ENCODE results near the gene SLC26A2. TPM values are rescaled to one million over a fixed set of nuclear protein-coding genes. Genes with fewer than 3 reads are reported as not detected.

The SLC26A2 gene
- 36.2 and 36.3 TPM in 2 replicates for total RNA-seq (2014; rRNA removed)
- 8.1 TPM for polyA plus RNA-seq (2012)

DNA sequence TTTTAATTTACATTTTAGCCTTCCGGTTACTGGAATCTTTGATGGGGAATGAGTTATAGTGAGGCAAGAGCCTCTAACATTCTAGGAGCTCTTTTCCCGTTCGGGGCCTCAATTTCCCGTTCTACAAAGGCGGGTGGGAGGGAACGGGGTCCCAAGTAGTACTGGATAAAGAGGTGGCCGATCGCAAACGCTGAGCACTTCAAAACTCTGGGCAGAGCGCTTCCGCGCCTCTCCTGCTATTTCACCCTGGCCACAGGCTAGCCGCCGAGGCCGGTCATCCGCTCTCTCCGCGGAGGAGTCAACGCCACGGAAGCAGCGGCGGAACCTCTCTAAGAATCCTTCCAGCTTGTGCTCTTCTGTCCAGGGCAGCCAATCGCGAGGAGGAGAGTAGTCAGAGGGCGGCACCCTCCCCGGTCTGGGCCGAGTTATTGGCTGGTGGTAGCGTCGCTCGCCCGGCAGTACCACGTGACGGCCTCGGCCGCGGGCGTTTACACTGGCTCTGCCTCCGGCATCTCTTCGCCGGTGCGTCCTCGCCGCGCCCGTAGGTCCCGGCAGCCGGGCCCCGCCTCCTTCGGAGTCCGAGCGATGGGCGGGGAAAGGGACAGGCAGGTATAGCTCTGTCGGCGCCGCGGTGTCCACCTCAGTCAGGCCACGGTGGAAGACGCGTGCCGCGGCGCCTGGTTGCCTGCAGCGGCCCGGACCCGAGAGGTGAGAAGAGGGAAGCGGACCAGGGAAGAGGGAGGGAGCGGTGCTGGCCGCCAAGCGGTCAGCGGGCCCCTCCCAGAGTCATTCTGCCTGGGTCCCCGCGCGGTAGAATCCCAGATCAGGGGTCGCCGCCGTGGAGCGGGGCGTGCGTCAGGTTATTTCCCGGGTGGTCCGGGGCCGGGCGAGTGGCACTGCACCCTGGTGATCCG lies at the start of gene SLC26A2:
Gene SLC26A2, plus strand, starts transcription at position 487 of the 914 bp plus-strand sequence. CDS start 16,895 bp downstream, outside the sequence.
- DNase-seq (ENCODE audit: low read depth) = peak; percentile 97

DNA sequence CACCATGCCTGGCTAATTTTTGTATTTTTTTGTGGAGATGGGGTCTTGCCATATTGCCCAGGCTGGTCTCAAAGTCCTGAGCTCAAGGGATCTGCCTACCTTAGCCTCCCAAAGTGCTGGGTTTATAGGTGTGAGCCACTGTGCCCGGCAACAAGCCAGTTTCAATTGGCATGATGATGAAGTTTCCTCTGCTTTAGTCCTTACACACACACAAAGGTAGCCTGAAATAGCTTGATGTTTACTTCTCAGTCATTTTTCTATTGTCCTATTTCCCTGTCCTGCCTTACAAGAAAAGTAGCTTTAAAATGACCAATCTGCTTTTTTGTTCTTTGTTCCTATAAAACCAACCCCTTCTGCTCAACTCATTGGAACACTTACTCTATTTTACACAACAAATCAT lies 49.5 kb upstream of the SLC26A2 start:
- DNase-seq (ENCODE audit: low read depth) = no peak

DNA sequence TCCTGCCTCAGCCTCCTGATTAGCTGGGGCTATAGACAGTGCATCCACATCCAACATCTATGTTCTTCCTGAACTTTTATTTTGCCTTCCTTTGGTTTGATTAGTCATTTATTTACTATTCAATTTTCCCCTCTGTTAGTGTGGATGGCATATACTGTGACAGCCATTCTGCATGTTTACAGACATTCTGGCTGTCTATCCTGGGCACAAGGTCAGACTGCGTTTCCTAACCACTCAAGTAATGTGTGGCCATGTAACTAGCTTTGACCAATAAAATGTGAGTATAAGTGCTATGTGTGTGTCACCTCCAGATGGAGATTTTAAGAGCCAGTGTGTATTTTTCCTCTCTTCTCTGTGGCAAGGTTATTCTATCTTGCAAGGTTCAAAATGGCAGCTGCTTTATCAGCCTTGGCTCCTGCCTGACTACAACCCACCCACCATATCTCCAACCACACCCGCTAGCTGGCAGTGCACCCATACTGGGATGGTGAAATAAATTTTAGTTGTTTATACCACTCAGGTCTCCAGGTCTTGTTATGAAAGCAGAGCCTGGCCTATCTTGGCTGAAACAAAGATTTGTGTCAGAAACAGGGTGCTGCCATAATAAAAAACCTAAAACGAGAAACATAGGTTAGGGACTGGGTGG lies 48.2 kb upstream of the SLC26A2 start:
- no peak for DNase-seq (ENCODE audit: low read depth)

DNA sequence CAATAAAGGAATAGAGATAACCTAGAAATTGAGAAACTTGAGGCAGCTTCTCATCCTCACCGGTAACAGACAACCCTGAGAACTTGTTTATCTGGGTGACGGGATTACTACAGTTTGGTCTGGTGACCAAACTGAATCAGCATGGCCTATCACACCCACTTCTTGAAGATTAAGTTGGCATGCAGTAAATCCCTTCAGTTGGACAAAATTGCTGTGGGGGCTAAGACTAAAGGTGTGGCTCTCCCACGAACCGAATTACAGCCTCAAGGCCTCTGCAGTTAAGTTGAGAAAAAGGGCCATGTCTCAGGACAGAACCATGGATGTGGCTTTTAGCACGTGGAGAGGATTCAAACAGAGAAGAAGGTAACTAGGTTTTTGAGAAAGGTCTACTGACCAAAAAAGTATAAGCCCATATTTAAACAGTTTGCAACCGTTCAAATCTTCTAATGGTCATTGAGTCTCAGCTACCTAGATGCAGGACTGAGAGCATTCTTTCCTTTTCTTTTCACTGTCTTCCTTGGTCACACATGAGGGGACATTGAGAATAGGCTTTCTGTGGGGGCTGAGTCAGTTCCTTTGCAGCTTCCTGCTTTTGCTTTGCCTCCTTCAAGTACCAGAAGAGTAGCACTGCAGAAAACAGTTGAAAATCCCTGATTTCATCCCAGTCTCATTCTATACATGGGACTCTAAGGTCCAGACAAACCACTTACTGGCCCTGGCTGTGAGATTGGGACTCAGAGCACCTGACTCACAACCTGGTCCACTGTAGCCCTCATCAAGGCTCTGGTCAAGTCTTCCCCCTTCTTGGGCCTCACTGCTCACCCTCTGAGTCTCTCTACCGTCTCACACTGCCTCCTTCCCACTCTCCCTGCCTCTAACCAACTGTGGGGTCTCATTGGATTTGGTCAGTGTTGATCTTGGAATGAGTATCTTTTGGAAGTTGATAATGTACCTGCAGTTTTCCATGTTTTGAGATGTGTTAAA lies 46.8 kb upstream of the SLC26A2 start:
- DNase-seq (ENCODE audit: low read depth) = no peak

DNA sequence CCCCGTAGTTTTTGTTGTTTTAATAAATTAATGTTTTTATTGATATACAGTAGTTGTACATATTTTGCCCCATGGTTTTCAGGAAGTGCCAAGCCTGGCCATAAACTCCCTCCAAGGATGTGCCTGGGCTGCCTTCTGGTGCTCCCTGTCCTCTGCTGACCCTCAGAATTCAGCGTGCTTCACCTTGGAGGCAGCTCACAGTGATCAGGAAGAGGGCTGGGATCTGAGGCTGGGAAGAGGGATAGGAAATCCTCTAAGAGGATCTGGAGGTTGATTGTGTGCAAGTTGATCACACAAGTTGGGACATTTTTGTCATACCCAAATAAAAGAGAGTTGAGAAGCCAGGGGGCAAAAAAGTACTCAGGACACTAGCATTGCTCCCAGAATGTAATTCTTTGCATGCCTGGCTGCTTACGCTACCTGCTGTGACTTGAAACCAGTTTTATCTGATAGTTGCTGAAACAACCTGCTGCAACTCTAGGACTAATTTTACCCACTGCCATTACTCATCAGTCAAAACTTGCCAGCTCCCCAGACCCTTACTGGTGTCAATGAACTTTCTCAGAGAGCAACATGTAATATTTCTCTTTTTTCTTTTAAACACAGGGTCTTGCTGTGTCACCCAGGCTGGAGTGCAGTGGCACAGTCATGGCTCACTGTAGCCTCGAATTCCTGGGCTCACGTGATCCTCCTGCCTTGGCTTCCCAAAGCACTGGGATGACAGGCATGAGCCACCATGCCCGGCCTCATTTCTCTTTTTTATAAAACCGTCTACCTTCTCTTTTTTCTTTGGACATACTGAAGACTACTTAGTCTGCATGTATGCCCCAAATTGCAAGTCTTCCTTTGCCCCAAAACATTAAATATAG lies 44.9 kb upstream of the SLC26A2 start:
- no peak for DNase-seq (ENCODE audit: low read depth)

DNA sequence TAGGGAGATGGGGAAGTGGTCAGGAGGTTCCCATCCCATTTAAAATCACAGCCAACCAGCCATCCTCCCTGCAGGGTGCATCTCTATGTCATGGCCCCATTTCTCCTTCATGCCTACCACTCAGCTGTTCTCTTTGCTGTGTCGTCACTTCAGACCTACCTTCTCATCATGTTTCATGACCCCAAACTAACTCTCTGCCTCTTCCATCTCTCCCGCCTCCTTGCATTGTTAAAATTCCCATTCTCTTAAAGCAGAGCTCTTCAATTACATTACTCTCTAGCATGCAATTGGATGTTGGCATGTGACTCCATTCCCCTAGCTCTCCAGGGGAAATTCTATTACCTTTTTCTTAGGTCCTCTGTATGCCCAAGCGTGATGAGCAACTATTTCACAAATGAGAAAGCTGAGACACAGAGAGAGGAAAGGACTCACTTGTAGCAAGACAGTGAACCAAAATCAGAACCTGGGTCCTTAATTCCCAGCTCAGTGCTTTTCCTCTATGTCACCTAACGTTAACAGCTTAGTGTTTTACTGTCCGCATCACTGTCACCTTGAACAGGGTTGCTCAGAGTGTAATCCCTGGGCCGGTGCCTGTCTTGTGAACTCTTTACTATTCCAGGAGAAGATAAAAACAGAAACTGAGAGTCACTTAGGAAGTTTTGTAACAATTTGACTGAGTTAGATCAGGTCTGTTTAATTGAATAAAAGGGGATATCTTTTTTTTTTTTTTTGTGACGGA lies 44.1 kb upstream of the SLC26A2 start:
- no peak for DNase-seq (ENCODE audit: low read depth)

DNA sequence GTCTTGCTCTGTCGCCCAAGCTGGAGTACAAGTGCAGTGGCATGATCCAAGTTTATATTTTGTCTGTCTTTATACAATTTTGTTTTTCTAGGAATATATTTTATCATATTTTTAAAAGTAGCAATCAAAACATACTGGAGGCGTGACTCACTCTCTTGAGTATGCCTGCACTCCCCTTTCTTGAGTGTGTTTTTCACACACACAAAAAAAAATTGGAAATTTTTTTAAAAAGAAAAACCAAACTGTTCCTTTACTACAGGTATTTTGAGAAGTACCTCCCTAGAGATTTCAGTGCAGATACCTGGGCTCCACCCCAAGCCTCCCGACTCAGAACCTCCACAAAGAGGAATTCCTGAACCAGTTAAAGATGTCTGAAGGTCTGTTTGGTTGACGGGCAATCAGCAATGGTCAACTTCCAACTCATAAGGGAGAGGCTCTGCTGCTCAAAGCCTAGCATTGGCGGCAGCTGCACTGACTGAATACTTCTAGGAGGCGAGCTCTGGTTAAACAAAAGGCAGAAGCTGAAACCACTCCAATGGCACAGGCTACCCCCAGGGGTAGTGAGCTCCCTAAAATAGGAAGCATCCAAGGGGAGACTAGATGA lies 43.4 kb upstream of the SLC26A2 start:
- DNase-seq (ENCODE audit: low read depth) = peak; percentile 64

DNA sequence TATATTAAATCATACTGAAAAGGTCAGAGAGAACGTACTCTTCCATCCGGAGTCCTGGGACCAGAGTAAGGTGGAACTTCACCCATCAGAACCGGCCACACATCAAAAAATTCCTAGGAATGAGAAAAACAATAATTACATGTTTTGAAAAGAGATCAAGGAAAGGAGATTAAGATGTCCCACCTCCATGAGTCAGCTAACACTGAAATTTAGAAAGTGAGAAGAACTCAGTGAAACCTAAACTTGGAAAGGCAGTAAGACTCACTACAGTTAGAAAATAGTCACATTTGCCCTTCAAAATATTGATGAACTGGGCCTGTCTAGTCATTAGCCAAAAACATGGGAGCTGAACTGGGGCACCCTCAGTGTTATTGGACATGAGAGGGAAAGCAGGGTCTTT lies 39.0 kb upstream of the SLC26A2 start:
- no peak for DNase-seq (ENCODE audit: low read depth)

DNA sequence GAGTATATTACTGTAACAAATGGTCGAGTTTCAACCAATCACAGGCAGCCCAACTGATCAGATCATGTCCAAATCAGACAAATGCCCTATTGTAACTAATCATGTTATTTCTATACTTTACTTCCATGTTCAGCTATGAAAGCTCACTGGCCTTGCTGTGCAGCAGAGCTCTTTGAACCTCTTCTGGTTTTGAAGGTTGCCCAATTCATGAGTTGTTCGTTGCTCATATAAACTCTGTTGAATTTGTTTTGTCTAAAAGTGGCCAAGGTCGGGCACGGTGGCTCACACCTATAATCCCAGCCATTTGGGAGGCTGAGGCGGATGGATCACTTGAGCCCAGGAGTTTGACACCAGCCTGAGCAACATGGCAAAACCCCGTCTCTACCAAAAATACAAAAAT lies 37.6 kb upstream of the SLC26A2 start:
- DNase-seq (ENCODE audit: low read depth) = no peak

DNA sequence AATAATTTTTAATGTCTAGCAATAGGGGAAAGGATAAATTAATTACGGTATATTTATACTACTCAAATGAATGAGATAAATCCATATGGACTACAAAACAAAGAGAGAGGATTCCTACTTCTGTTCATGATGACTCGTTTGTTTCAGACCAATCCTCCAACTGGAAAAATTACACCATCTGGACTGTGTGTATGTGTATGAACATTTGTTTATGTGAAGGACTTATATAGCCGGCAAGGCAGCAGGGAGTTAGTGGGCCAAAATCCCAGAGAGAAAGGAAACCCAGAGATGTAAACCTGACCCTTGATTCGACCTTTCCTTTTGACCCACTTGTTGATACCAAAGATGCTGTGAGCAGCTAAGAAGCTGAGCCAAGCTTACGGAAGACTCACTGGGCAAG lies 36.1 kb upstream of the SLC26A2 start:
- peak; percentile 13 for DNase-seq (ENCODE audit: low read depth)

DNA sequence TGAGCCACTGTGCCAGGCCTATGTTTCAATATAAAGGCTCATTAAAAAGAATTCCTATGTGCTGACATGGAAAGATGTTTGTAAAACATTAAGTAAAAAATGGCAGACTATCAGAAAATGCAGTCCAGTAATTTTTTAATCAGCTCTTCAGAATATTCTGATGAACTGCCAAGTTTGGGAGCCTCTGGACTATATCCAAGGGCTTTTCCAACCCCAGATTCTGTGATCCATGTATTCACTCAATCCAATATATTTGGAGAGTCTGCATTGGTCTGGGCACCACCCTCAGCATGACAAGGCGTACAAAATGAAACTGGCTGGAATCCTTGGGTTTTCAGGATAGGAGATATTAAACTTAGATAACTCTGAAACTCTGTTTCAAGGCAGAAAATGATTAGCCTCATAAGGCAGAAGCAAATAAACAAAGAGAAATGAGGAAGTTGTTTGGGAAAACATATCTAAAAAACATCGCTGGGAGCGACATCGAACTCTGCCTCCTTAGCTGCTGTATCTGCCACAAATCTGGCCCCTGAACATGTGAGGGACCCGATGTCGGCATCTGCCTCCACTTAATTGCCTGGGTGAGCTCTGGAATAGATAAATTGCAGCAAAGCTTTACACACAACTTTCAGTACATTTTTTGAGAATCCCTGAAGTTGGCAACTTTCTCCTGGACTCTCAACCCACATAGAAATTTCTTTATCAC lies 30.4 kb upstream of the SLC26A2 start:
- peak; percentile 22 for DNase-seq (ENCODE audit: low read depth)

DNA sequence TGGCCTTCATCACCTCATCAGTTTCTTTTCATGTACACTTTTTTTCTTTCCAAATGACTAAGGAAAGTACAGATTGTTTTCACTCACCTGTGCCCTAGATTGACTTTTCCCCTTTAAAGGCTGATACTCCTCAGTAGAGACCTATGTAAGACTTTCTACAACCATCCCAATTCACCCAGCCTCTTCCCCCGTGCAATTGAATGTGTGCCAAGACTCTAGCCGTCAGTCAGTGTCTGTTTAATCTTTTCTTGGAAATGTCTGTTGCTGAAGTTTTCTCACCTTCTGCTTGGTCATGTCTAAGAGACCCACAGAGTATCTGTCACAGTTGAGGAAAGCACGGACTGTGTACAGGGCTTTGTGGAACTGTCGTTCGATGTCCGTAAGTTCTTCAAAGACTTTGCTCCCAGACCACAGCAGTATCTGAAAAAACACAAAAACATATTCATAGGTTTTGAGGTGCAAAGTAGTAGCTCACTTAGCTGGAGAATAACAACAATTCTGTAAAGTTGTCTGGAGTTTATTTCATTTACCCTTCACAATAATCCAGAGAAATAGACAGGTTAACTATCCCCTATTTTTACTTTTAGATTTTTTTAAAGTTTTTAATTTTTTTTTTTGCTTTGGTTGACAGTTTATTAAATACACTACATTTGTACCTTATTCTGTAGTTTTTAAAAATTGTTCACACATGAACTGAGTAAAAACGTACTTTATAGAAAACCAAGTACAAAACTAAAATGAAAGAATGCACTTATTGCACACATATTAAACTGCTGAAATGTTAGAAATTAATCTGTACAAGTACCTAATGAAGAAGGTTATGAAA lies 29.6 kb upstream of the SLC26A2 start:
- peak; percentile 17 for DNase-seq (ENCODE audit: low read depth)

DNA sequence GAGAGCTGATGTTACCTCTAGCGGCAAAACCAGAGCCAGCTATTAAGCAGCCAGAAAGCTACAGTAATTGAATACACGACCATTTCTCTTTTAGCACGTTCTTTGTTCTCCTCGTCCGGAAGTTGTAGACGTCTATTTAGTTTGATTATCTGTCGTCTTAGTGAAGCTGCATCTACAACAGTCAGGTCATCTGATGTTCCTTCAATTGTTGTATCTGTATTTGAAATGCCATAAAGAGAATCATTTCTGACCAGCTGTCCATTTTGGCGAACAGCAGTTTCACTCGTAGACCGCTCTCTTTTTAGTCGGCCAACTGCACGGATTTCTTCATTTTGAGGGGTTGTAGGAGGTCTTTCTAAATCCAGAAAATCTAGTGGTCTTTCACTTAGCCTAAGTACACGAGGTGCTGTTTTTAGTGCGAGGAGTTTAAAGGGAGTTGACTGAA lies 28.5 kb upstream of the SLC26A2 start:
- DNase-seq (ENCODE audit: low read depth) = peak; percentile 77

DNA sequence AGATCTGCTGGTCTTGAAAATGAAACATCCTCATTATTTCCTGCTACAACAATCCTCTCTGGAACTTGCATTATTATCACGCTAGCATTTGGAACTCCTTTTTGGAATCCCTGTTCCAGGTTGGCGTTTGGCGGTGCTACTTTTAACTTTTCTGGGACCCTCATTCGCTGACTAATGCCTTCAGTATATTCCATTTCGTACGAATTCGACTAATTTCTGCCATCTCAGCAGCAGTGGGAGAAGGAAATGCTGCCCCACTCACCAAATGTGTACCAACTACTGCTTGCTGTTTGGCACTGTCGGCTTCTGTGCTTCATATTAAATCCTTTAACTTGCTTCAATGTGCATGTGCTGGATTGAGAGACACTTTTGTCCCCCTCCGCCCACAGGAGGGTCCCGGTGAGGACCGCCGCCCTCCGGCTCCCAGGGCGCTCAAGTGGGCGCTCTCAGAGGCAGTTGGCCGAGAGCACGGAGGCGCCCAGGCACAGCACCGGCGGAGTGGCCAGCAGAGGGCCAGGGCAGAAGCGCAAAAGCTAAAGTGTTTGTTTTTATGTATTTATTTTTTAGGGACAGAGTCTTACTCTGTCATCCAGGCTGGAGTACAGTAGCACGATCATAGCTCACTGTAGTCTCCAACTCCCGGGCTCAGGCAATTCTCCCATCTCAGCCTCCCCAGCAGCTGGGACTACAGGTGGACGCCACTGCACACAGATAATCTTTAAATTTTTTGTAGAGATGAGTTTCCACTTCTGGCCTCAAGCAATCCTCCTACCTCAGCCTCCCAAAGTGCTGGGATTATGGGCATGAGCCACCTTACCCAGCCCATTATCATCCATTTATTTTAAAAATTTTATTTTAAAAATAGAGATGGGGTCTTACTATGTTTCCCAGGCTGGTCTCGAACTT lies 27.9 kb upstream of the SLC26A2 start:
- peak; percentile 77 for DNase-seq (ENCODE audit: low read depth)

DNA sequence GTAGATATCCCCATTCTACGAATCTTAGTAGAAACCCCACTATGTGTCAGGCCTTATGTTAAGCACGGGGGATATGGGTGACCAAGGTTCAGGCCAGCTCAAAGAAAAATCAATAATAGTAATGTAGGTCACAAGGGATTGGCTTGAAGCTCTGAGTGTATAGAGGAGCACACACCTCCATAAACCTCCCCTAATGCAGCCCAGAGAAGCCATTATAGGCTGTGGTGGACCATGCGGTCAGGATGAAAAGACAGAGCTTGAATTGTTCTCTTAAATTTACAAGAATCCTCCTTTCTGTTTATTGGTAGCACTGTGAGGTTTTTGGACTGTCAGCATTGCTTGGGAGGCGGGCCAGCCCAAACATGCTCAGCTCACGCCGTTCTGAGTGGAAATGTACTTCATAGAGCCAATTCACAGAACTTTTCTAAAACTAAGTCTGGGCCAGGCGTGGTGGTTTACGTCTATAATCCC lies 25.1 kb upstream of the SLC26A2 start:
- no peak for DNase-seq (ENCODE audit: low read depth)

DNA sequence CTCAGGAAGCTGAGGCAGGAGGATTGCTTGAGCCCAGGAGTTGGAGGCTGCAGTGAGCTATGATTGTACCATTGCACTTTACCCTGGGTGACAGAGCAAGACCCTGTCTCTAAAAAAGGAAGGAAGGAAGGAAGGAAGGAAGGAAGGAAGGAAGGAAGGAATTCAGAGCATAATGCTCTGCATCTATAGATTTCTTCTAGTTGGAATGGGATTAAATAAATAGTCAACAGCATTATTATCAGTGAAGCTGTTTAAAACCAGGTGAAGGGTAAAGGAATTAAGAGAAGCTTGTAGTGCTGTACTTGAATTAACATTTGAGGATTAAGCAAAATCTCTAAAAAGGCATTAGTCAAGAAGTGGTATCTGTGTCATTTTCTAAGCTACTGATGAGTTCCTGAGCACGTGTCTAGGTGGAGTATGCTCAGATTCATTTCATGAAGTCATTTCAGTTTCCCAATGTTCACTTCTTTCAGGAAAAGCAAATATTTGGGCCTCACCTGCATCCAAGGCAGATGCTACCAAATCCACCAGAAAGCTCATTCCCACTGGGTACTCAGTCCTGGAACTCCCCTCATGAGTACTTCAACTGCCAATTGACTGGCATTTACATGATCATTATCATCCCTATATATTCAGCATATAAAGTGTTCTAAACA lies 24.4 kb upstream of the SLC26A2 start:
- DNase-seq (ENCODE audit: low read depth) = no peak

All from LHCN-M2 (cell line).